Nephron (organoid): ENCODE results near the gene OR8A1.

Experiments used
- H3K27ac Mint-ChIP-seq, 3 experiments: 2 replicates each; pipeline ENCODE4 v1.8.0; 2020; ENCODE audit warnings: mixed read lengths in 3 of 3, mild to moderate bottlenecking in 2 of 3, moderate library complexity in 1 of 3
- H3K27me3 Mint-ChIP-seq: 2 replicates; pipeline ENCODE4 v1.8.0; 2021; ENCODE audit warnings: low read depth, mild to moderate bottlenecking, moderate library complexity, mixed read lengths
- H3K36me3 Mint-ChIP-seq: 2 replicates; pipeline ENCODE4 v1.8.0; 2020; ENCODE audit warnings: low read depth, mixed read lengths
- H3K4me1 Mint-ChIP-seq: 2 replicates; pipeline ENCODE4 v1.8.0; 2020; ENCODE audit warnings: mixed read lengths
- H3K4me3 Mint-ChIP-seq, 3 experiments: 2 replicates each; pipeline ENCODE4 v1.8.0; 2020; ENCODE audit warnings: mild to moderate bottlenecking in 3 of 3, mixed read lengths in 3 of 3, moderate library complexity in 2 of 3
- H3K9me3 Mint-ChIP-seq: 2 replicates; pipeline ENCODE4 v1.8.0; 2020; ENCODE audit warnings: mixed read lengths
- TF ChIP-seq, protein P1 (sequence below), 3 experiments: fragments of 200-600 bp; sonication (generic); IDR thresholded peaks; one replicate each; pipeline ENCODE4 v1.5.0; 2021; ENCODE audit warnings: antibody characterized with exemption in 3 of 3; ENCODE audit not compliant: unreplicated experiment in 3 of 3

OR8A1 gene

DNA sequence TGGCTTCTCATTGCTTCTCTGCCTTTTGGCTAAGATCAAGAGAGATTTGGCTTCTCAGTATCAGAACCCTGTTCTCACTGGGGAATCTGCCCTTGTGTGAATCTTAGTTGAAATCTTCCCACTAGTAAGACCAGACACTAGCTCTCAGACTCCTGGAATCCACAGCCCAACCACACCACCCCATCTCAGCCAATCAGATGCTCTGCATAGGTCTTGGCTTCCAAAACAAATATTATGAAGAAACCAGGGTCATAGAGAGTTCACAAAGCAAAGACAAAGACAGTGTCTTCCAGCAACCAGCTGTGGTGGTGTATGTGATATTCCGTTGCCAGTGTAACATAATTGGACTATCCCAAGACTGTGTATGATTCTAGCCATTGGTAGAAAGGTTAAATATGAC, 31.8 kb upstream of the OR8A1 start:
- Mint-ChIP-seq H3K4me3 (no peak overlapping the region), H3K36me3 (no peaks in the 10 kb centered on the region), H3K4me1 (peaks cover 11% of the 10 kb centered on the region), H3K27me3 (no peaks in the 10 kb centered on the region), H3K9me3 (no peaks in the 10 kb centered on the region), H3K27ac (peak overlapping the region in 2 of 3 experiments; percentile 54 to 89)
- TF ChIP-seq, protein P1, sequence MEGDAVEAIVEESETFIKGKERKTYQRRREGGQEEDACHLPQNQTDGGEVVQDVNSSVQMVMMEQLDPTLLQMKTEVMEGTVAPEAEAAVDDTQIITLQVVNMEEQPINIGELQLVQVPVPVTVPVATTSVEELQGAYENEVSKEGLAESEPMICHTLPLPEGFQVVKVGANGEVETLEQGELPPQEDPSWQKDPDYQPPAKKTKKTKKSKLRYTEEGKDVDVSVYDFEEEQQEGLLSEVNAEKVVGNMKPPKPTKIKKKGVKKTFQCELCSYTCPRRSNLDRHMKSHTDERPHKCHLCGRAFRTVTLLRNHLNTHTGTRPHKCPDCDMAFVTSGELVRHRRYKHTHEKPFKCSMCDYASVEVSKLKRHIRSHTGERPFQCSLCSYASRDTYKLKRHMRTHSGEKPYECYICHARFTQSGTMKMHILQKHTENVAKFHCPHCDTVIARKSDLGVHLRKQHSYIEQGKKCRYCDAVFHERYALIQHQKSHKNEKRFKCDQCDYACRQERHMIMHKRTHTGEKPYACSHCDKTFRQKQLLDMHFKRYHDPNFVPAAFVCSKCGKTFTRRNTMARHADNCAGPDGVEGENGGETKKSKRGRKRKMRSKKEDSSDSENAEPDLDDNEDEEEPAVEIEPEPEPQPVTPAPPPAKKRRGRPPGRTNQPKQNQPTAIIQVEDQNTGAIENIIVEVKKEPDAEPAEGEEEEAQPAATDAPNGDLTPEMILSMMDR (IDR thresholded peaks at IDR 0.05; ENCODE audit: unreplicated experiment in 3 of 3) = no peak

DNA sequence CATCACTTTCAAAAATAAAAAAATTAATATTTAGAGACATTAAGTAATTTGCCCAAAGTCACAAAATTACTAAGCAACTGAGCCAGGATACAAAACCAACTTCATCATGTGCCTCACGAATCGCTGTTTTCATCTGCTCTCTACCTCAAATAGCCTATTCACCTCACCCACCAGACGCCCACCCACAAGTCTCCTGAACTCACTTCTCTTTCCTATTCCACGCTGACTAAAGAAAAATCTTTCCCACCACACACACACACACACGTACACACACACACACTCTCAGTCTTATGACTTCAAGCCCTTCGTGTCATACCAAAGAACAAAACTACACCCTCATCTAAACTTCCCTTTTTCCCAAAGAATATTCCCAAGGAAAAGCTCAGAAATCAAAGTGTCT, 28.6 kb upstream of the OR8A1 start:
- Mint-ChIP-seq H3K27me3 (no peaks in the 10 kb centered on the region), H3K4me3 (no peak overlapping the region), H3K4me1 (peaks cover 11% of the 10 kb centered on the region), H3K27ac (no peak overlapping the region), H3K36me3 (no peaks in the 10 kb centered on the region), H3K9me3 (no peaks in the 10 kb centered on the region)
- TF ChIP-seq, protein P1 (IDR thresholded peaks at IDR 0.05; ENCODE audit: unreplicated experiment in 3 of 3) = no peak

DNA sequence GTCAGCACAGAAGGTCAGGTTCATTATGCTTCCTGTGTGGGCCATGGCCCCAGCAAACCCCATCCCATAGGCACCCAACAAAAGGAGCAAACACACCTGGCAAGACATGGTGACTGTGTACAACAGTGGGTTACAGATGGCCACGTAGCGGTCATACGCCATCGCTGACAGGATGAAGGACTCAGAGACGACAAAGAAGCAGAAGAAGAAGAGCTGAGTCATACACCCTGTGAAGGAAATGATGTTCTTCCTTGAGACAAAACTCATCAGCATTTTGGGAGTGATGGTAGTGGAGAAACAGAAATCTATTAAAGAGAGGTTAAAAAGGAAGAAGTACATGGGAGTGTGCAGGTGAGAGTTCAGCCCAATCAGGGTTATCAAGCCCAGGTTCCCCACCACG, 26.7 kb upstream of the OR8A1 start:
- Mint-ChIP-seq H3K4me3 (no peak overlapping the region), H3K36me3 (no peaks in the 10 kb centered on the region), H3K9me3 (no peaks in the 10 kb centered on the region), H3K27me3 (no peaks in the 10 kb centered on the region), H3K4me1 (peaks cover 2% of the 10 kb centered on the region), H3K27ac (no peak overlapping the region)
- TF ChIP-seq, protein P1 (IDR thresholded peaks at IDR 0.05; ENCODE audit: unreplicated experiment in 3 of 3) = no peak

DNA sequence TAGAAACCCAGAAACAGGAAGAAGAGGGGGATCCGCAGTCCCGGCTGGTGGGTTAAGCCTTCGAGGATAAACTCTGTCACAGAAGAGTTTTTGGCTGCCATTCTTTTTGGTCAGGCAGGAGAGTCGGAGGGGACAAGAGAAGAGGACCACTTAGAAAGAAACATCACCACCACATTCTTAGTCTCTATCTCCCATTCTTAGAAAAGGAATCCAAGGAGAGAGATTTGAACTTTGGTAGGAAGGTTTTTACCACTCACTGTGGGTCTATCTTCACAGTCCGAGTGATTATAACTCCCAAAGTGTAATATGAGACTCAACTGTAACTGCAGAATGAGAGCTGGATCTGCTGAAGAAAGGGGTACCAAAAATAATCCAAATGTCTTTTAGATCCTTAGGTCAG, 26.2 kb upstream of the OR8A1 start, which contains the start of gene OR8B12:
OR8B12 (minus strand) TSS at position 101 of the 400 bp plus-strand sequence; CDS start at position 101, 0 bp downstream.
- no peaks in the 10 kb centered on the region for H3K27me3 Mint-ChIP-seq
- H3K9me3 Mint-ChIP-seq = no peaks in the 10 kb centered on the region
- H3K36me3 Mint-ChIP-seq = no peaks in the 10 kb centered on the region
- no peak within 1 kb of the TSS for H3K4me3 Mint-ChIP-seq
- no peaks in the 10 kb centered on the region for H3K4me1 Mint-ChIP-seq
- H3K27ac Mint-ChIP-seq = no peak within 1 kb of the TSS
- TF ChIP-seq, protein P1 (IDR thresholded peaks at IDR 0.05; ENCODE audit: unreplicated experiment in 3 of 3) = no peak

DNA sequence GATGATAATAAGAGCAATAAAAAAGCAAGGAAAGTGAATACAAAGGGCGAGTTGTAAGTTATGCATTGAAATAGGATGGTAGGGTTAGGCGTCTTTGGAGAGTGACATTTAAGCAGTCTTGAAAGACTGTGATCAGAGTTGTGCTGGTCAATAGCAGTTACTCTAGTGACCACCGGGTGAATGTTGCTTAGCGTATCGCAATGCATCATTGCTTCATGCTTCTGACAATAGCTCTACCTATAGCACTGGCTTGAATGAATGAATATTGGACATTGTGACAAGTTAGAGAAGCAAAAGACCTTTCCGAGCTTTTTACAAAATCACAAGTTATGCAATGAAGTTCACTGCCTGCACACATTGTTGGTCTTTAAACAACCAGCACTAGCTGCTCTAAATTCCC, 18.6 kb upstream of the OR8A1 start:
- Mint-ChIP-seq H3K27ac (no peak overlapping the region), H3K4me1 (no peaks in the 10 kb centered on the region), H3K27me3 (no peaks in the 10 kb centered on the region), H3K9me3 (peaks cover 2% of the 10 kb centered on the region), H3K4me3 (no peak overlapping the region), H3K36me3 (no peaks in the 10 kb centered on the region)
- TF ChIP-seq, protein P1 (IDR thresholded peaks at IDR 0.05; ENCODE audit: unreplicated experiment in 3 of 3) = no peak

DNA sequence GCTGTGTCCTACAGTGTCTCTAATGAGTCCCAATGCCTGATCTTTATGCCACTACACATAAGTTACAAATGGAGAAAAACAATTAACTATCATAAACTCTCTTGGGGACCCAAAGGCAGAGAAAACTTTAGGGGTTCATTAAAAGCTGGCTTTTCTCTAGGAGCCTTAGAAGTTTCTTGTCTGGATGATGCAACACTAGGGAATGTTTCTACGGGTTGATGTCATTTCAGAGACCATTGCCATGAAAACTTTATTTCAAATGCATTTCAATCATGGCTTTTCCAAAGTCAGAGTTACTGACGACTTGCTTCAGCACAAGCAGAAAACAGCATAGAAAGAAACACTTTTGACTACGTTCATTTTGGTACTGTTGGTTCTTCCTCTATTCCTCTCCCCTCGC, 17.8 kb upstream of the OR8A1 start:
- Mint-ChIP-seq H3K27ac (no peak overlapping the region), H3K4me1 (no peaks in the 10 kb centered on the region), H3K9me3 (peaks cover 2% of the 10 kb centered on the region), H3K27me3 (no peaks in the 10 kb centered on the region), H3K4me3 (no peak overlapping the region), H3K36me3 (no peaks in the 10 kb centered on the region)
- TF ChIP-seq, protein P1 (IDR thresholded peaks at IDR 0.05; ENCODE audit: unreplicated experiment in 3 of 3) = no peak
